MM.1S (cell line): ENCODE measurements around the gene PCDHGA5.
"Not testable (repeated sequence)": the region's sequence is repeated elsewhere in the genome, so short reads cannot be mapped to it uniquely, and the experiment has no call there.

ENCODE experiments used
- DNase-seq: peaks from one replicate; pipeline ENCODE4 v3.0.0-alpha.2; 2015
- H2AFZ ChIP-seq: fragments of 300-600 bp; sonication (generic); 2 replicates; pipeline ENCODE4 v1.6.0; 2016; ENCODE audit warnings: antibody characterized with exemption, low read length
- H3F3A ChIP-seq: fragments of 300-600 bp; sonication (generic); 2 replicates; pipeline ENCODE4 v1.6.1; 2016; ENCODE audit warnings: mild to moderate bottlenecking, antibody characterized with exemption, low read length, moderate library complexity, mixed read lengths; ENCODE audit not compliant: insufficient read depth
- H3K27ac ChIP-seq: fragments of 300-600 bp; sonication (generic); 2 replicates; pipeline ENCODE4 v1.5.1; 2016; ENCODE audit warnings: mild to moderate bottlenecking, low read length
- H3K27me3 ChIP-seq: fragments of 300-600 bp; sonication (generic); replicated peaks from 2 replicates; pipeline ENCODE4 v1.6.0; 2016; ENCODE audit warnings: low read length; ENCODE audit not compliant: insufficient read depth
- H3K36me3 ChIP-seq: fragments of 300-600 bp; sonication (generic); replicated peaks from 2 replicates; pipeline ENCODE4 v1.6.1; 2016; ENCODE audit warnings: mild to moderate bottlenecking, low read length, mixed read lengths; ENCODE audit not compliant: insufficient read depth
- H3K4me1 ChIP-seq: fragments of 300-600 bp; sonication (generic); 2 replicates; pipeline ENCODE4 v1.6.1; 2016; ENCODE audit warnings: low read length, mixed read lengths
- H3K4me2 ChIP-seq: fragments of 300-600 bp; sonication (generic); 2 replicates; pipeline ENCODE4 v1.6.0; 2016; ENCODE audit warnings: low read depth, low read length
- H3K4me3 ChIP-seq: fragments of 300-600 bp; sonication (generic); 2 replicates; pipeline ENCODE4 v1.5.1; 2016; ENCODE audit warnings: low read length, mixed read lengths
- H3K79me2 ChIP-seq: fragments of 300-600 bp; sonication (generic); 2 replicates; pipeline ENCODE4 v1.6.1; 2016; ENCODE audit warnings: mixed run types, low read length, mixed read lengths
- H3K9ac ChIP-seq: fragments of 300-600 bp; sonication (generic); 2 replicates; pipeline ENCODE4 v1.6.1; 2016; ENCODE audit warnings: low read length, mixed read lengths
- H3K9me2 ChIP-seq: fragments of 300-600 bp; sonication (generic); replicated peaks from 2 replicates; pipeline ENCODE4 v1.6.1; 2016; ENCODE audit warnings: mild to moderate bottlenecking, low read length, mixed read lengths; ENCODE audit not compliant: insufficient read depth
- H3K9me3 ChIP-seq: fragments of 300-600 bp; sonication (generic); replicated peaks from 2 replicates; pipeline ENCODE4 v1.6.1; 2016; ENCODE audit warnings: mild to moderate bottlenecking, low read length, mixed read lengths; ENCODE audit not compliant: insufficient read depth
- H4K20me1 ChIP-seq: fragments of 300-600 bp; sonication (generic); 2 replicates; pipeline ENCODE4 v1.6.1; 2016; ENCODE audit warnings: mild to moderate bottlenecking, low read length, moderate library complexity, mixed read lengths; ENCODE audit not compliant: insufficient read depth
- CTCF ChIP-seq: fragments of 300-600 bp; sonication (generic); IDR thresholded peaks from 2 replicates; pipeline ENCODE4 v1.5.1; 2016; ENCODE audit warnings: antibody characterized with exemption, low read length, mixed read lengths
- EZH2 ChIP-seq: fragments of 300-600 bp; sonication (generic); optimal IDR thresholded peaks from 2 replicates; pipeline ENCODE3; 2017; ENCODE audit warnings: low read depth, mild to moderate bottlenecking, antibody characterized with exemption, low read length, mixed read lengths
- EZH2phosphoT487 ChIP-seq: fragments of 300-600 bp; sonication (generic); IDR thresholded peaks from 2 replicates; pipeline ENCODE4 v1.6.1; 2018; ENCODE audit warnings: antibody characterized with exemption, low read length

Gene PCDHGA5

GRCh38 chr5:141363952-141364660 lies at the start of gene PCDHGA5:
PCDHGA5 (plus strand) TSS chr5:141364162; CDS start chr5:141364331, 169 bp downstream.
- H3K4me3 ChIP-seq, result no peak within 1 kb of the TSS
- no peaks in the 10 kb centered on the region for H3K4me1 ChIP-seq
- no peak within 1 kb of the TSS for H3K27ac ChIP-seq
- no peaks in the 10 kb centered on the region for H4K20me1 ChIP-seq
- no peaks in the 10 kb centered on the region; the same call in none of the 2 replicates for H3K27me3 ChIP-seq
- H3F3A ChIP-seq, result no peaks in the 10 kb centered on the region
- TF ChIP-seq CTCF, result no peak
- TF ChIP-seq EZH2phosphoT487, result no peak
- no peak for TF ChIP-seq EZH2
- H3K9ac ChIP-seq, result no peak within 1 kb of the TSS
- no peak within 1 kb of the TSS for H3K4me2 ChIP-seq
- no peaks in the 10 kb centered on the region for H3K9me2 ChIP-seq
- no peaks in the 10 kb centered on the region for H3K79me2 ChIP-seq
- H3K9me3 ChIP-seq, result no peaks in the 10 kb centered on the region
- no peak within 1 kb of the TSS for H2AFZ ChIP-seq
- no peak for DNase-seq
- no peaks in the 10 kb centered on the region for H3K36me3 ChIP-seq

GRCh38 chr5:141316963-141317362 lies 47.0 kb upstream of the PCDHGA5 start:
- peaks cover 22% of the 10 kb centered on the region for H3K36me3 ChIP-seq
- H3K4me3 ChIP-seq, result not testable (repeated sequence)
- H3K79me2 ChIP-seq, result peaks cover 37% of the 10 kb centered on the region

DNA sequence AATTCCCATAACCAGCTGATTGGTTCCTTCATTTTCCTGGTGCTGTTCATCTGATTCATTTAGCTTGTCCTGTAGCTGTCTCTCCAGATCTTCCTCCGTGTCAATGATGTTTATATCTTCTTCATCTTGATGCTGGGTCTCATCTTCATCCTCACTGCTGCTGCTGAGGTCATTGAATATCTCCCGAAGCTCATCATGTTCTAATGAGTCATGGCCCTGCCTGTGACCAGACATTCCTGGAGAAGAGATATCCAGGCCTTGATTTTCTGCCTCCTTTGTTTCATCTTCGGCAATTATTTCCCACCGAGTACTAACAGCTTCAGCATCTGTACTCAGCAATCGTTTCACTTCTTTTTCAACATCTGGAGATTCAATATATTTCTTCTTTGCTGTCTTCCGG lies 44.8 kb upstream of the PCDHGA5 start:
- peaks cover 8% of the 10 kb centered on the region; the same call in 1 of the 2 replicates for H3F3A ChIP-seq
- no peak overlapping the region for H3K9ac ChIP-seq
- TF ChIP-seq CTCF (no peak), EZH2 (no peak), EZH2phosphoT487 (no peak)
- H3K9me2 ChIP-seq, result no peaks in the 10 kb centered on the region
- H4K20me1 ChIP-seq, result no peaks in the 10 kb centered on the region
- 0 out of 2 replicates have a peak, but pooled peaks cover 5% of the 10 kb centered on the region for H3K27me3 ChIP-seq
- peaks cover 12% of the 10 kb centered on the region; the same call in 1 of the 2 replicates for H3K9me3 ChIP-seq
- no peak overlapping the region for H3K27ac ChIP-seq
- no peak for DNase-seq
- no peak overlapping the region for H3K4me3 ChIP-seq
- no peak overlapping the region for H2AFZ ChIP-seq
- peaks cover 6% of the 10 kb centered on the region for H3K4me1 ChIP-seq
- no peak overlapping the region for H3K4me2 ChIP-seq
- peaks cover 34% of the 10 kb centered on the region for H3K79me2 ChIP-seq
- H3K36me3 ChIP-seq, result peaks cover 22% of the 10 kb centered on the region

More at GRCh38 chr5:141316963-141317362, 47.0 kb upstream of the PCDHGA5 start:
- H3K9me3 ChIP-seq, result peaks cover 12% of the 10 kb centered on the region; the same call in 1 of the 2 replicates
- H3K4me2 ChIP-seq, H3K27ac ChIP-seq, H3K9me2 ChIP-seq, H3K9ac ChIP-seq, H3K4me1 ChIP-seq, H3F3A ChIP-seq, H4K20me1 ChIP-seq, H2AFZ ChIP-seq, H3K27me3 ChIP-seq, DNase-seq: not testable (repeated sequence)

DNA sequence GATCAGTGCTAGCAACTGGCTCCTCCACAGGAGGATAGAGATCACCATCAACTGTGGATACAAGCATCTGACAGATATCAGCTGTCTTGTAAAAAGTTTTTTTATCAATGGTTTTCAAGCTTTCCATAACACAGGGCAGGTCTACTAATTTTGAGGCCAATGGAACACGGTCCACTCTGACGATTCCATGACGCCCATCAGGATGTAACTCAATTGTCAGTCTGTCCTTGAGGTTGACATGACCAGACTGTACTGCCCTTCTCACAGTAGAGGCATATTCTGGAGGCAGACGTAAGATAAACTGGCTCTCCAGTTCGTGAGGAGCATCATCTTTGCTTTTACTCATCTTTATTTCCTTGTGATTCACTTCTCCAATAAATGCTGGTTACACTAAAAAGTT lies 44.3 kb upstream of the PCDHGA5 start:
- H3K4me1 ChIP-seq, result peaks cover 6% of the 10 kb centered on the region
- TF ChIP-seq CTCF, result no peak
- no peak for TF ChIP-seq EZH2phosphoT487
- no peak for TF ChIP-seq EZH2
- H3F3A ChIP-seq, result peaks cover 8% of the 10 kb centered on the region; the same call in 1 of the 2 replicates
- no peak for DNase-seq
- peaks cover 34% of the 10 kb centered on the region for H3K79me2 ChIP-seq
- H3K27me3 ChIP-seq, result 0 out of 2 replicates have a peak, but pooled peaks cover 5% of the 10 kb centered on the region
- H3K4me2 ChIP-seq, result peak overlapping the region; percentile 55
- H2AFZ ChIP-seq, result no peak overlapping the region
- H3K27ac ChIP-seq, result no peak overlapping the region
- H3K9me2 ChIP-seq, result no peaks in the 10 kb centered on the region
- H3K9ac ChIP-seq, result no peak overlapping the region
- peaks cover 22% of the 10 kb centered on the region for H3K36me3 ChIP-seq
- no peaks in the 10 kb centered on the region for H4K20me1 ChIP-seq
- H3K4me3 ChIP-seq, result peak overlapping the region; percentile 76
- peaks cover 12% of the 10 kb centered on the region; the same call in 1 of the 2 replicates for H3K9me3 ChIP-seq
